GM21529 (cell line): ENCODE data around the gene ASXL2.
"Not testable (repeated sequence)": the region's sequence is repeated elsewhere in the genome, so short reads cannot be mapped to it uniquely, and the experiment has no call there.

Experiments
- ATAC-seq: cut with Tn5 transposase; IDR thresholded peaks from one replicate; pipeline ENCODE4 v1.9.1; 2021; ENCODE audit not compliant: unreplicated experiment

The ASXL2 gene

DNA sequence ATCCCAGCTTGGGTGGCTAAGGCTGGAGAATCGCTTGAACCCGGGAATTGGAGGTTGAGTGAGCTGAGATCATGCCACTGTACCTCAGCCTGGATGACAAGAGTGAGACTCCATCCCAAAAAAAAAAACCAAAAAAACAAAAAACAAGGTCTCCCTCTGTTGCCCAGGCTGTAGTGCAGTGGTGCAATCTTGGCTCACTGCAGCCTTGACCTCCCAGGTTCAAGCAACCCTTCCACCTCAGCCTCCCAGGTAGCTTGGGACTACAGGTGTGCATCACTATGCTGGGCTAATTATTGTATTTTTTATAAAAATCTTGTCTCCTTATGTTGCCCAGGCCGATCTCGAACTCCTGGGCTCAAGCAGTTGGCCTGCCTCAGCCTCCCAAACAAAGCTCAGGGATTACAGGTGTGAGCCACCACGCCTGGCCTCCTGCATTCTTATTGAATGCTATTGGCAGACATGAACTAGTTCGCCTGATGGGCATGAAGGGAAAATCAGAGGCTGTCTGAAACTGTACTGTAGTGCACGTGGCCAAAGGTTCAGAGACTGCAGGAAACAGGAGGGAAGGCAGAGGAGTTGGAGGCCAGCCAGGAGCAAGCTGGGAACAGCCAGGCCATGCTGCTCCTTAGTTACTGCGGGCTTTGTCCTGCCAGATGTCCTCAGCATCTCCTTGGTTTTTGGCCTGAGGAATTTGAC, 16.0 kb upstream of the ASXL2 start:
- ATAC-seq, result no peak

DNA sequence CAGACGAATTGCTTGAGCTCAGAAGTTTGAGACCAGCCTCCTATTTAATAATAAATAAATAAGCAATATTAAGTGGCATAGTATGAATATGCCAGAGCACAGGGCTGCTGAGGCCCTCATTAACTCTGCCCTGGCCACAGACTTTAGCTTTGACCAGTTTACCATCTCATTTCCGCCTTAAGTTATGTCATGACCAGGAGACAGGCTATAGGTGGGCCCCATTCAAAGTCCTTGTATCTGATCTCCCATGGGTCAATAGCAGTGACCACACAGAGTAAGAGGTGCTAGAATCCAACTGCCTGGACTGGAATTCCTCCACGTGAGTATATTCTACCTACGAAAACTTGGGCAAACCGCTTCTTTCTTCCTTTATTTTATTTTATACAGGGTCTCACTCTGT, 13.4 kb upstream of the ASXL2 start:
- no peak for ATAC-seq

DNA sequence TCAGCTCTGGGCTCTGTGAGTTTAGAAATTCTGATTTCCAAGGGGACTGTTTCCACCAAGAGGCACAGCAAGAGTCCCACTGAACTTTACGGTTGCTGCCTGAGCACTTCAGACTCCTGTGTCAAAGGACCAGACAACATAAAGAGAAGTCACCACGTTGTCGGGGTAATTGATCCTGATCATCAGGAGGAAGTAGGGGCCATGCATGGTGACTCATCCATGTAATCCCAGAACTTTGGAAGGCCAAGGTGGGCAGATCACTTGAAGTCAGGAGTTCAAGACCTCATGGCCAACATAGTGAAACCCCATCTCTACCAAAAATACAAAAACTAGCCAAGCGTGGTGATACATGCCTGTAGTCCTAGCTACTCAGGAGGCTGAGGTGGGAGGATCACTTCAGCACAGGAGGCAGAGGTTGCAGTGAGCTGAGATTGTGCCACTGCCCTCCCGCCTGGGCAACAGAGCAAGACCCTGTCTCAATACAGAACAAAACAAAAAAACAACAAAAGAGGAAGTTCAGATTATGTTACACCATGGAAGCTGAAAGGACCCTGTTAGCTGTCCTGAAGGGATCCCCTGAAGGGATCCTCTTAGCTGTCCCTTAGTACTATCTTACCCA, 9.4 kb upstream of the ASXL2 start:
- no peak for ATAC-seq

GRCh38 chr2:25885933-25886332, 7.6 kb upstream of the ASXL2 start:
- no peak for ATAC-seq

GRCh38 chr2:25881764-25882163, 3.5 kb upstream of the ASXL2 start:
- ATAC-seq, result no peak

DNA sequence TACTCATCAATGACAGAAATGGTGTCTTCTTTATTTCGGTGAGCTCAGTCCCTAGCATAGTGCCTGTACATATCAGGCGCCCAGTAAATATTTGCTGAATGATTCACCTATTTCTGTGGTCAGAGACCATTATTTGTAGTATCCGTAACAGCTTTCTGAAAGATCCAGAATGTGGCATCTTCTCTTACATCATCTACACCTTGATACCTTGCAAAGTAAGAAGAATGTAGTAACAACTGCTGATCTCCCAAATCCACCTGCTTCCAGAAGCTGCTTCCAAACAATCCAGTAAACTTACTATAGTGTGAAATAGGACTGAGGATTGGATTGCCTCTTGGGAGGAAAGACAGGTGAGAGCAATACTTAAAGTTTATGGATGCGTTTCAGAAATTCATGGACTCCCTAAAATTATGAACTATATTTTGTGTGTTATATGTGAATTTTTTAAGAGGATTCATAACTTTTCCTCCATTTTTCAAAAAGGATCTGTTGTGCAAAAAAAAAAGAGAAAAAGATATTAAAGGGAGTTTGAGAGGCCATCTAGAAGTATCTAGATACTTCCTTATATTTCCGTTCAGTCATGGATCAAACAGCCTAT, 945 bp upstream of the ASXL2 start:
- ATAC-seq, result no peak

GRCh38 chr2:25877431-25878360, 591 bp downstream of the ASXL2 start:
- ATAC-seq, result peak; percentile 57

- ATAC-seq, result no peak
Measured at GRCh38 chr2:25872134-25872533, 6.2 kb downstream of the ASXL2 start.

- ATAC-seq, result no peak
Measured at GRCh38 chr2:25867396-25868003, 10.8 kb downstream of the ASXL2 start.

DNA sequence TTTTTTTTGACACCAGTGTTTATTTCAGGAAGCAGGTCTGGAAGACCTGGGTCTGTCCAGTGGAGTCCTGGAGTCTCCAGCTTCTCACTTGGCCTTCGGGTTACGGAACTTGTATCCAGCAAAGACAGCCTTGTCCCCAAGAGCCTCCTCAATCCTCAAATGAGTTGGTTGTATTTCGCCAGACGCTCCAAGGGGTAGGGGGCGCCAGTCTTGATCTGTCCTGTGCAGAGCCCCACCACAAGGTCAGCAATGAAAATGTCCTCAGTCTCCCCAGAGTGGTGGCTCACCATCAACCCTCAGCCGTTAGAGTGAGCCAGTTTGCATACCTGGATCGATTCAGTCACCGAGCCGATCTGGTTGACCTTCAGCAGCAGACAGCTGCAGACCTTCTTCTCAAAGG, 21.9 kb downstream of the ASXL2 start:
- no peak for ATAC-seq

GRCh38 chr2:25855065-25855464, 23.2 kb downstream of the ASXL2 start:
- ATAC-seq, result no peak

GRCh38 chr2:25854613-25855012, 23.7 kb downstream of the ASXL2 start:
- no peak for ATAC-seq

GRCh38 chr2:25853038-25853638, 25.1 kb downstream of the ASXL2 start:
- ATAC-seq, result no peak

DNA sequence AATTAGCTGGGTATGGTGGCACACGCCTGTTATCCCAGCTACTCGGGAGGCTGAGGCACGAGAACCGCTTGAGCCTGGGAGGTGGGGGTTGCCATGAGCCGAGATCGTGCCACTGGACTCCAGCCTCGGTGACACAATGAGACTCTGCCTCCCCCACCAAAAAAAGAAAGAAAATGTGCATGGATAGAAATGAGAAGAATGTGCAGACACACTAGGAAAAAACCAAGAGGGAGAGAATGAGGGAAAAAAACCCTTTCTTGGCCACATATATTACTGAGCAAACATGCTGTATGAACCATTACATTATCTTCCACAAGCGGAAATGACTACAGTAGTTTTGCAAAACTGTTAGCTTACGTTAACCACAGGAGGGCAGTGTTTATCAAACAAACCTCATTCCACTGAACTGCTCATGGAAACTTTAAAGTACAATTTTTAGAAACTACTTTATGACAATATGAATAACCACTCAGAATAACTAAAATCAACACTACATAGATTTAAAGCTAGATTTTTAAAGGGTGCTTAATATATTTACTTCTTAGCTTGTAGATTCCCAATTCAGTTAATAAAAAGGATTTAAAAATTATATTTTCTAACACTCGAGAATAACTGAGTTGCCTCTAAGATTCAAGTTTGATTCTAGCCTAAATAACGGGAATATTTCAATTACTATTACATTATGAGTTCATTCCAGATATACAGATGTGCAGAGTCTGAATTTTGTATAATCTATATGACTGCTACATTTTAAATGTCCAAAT, 26.4 kb downstream of the ASXL2 start:
- ATAC-seq, result no peak

GRCh38 chr2:25850400-25850799, 27.9 kb downstream of the ASXL2 start:
- ATAC-seq, result not testable (repeated sequence)

DNA sequence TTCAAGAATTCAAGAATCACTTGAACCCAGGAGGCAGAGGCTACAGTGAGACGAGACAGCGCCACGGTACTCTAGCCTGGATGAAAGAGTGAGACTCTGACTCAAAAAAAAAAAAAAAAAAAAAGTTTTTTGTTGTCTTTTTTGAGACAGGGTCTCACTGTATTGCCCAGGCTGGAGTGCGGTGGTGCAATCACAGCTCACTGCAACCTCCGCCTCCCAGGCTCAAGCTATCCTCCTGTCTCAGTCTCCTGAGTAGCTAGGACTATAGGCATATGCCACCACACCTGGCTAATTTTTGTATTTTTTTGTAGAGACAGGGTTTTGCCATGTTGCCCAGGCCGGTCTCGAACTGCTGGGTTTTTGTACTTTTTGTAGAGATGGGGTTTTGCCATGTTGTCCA, 28.9 kb downstream of the ASXL2 start:
- not testable (repeated sequence) for ATAC-seq

GRCh38 chr2:25845843-25846505, 32.3 kb downstream of the ASXL2 start:
- no peak for ATAC-seq

DNA sequence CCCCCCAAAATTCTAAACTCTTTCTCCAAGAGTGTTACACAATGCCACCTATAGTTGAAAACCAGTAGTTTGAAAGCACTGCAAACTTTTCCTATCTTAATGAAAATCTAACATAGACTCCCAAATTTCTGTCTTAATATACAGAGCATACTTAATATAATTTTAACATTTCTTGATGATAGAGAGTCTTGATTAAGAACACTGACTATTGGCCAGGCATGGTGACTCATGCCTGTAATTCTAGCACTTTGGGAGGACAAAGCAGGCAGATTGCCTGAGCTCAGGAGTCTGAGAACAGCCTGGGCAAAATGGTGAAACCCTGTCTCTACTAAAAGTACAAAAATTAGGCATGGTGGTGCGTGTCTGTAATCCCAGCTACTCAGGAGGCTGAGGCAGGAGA, 34.2 kb downstream of the ASXL2 start:
- ATAC-seq, result no peak

DNA sequence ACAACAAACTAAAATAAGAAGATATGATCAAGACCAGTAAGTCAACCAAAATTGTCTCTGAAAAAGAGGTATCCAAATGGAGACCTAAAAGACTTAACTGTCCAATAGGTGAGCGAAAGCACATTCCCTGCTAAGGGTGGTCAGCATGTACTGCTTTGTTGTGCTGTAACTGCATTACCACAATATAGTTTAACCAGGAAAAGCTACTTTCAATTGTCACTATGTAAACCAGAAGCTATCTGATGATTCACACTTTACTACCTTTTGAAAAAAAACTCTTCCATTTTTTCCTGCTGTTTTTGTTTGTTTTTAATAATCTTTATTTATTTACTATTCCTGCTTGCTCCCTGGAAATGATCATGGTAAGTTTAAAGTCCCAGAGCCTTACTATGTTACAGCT, 36.1 kb downstream of the ASXL2 start:
- ATAC-seq, result no peak
